ENCODE results near the gene SNCAIP. TPM values are rescaled to one million over a fixed set of nuclear protein-coding genes. Genes with fewer than 3 reads are reported as not detected.

Gene SNCAIP
- total and polyA plus RNA-seq, 3 donors from 2014 or later: 12.7 to 28.4 (median 16.1) TPM

- H3K4me3 ChIP-seq: no peak overlapping the region
- intact Hi-C loops (cut with DNase I; ENCODE audit: low total_unique reads): no loop called here
These were observed 88.9 kb downstream of the SNCAIP start for GRCh38 chr5:122400938-122401337.

DNA sequence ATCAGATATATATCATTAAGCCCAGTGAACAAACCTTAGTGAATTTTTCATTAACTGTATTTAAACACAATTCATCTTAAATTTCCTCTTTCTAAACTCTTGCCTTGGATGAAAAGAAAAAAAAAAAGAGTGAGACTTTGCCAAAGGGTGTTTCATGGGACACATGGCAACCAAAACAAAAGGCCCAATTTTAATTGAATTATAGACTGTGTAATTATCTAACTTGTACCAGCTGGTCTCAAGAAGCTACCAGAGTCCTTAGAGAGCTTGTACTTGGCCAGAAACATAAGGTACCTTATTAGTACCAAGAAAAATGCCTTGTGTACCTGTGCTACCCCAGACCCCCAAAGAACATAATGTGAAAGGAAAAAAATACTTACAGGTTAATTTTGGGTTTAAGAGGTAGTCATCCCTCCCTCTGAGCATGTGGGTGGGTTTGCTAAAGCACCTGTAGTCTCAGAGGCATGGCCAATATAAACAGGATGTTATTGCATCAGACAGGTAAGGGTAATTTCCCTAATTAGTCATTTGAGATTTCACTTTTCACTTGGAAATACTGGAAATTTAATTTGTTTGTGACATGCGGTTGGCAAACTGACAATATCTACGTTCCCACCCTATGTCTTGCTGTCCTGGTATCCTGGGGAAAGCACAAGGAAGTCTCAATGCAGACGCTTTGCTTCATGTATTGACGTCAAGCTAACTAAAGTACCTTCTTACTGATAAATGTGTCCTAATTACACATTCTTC lies 90.1 kb downstream of the SNCAIP start:
- no peak overlapping the region for H3K27ac ChIP-seq
- no peak overlapping the region for H3K4me3 ChIP-seq
- H3K27me3 ChIP-seq: no peaks in the 10 kb centered on the region
- no peaks in the 10 kb centered on the region for H3K9me3 ChIP-seq
- no peaks in the 10 kb centered on the region for H3K4me1 ChIP-seq
- 85 to 90% methylated on average over 4 of the region's 4 CpGs for WGBS, 2 donors
- TF ChIP-seq, protein P1, sequence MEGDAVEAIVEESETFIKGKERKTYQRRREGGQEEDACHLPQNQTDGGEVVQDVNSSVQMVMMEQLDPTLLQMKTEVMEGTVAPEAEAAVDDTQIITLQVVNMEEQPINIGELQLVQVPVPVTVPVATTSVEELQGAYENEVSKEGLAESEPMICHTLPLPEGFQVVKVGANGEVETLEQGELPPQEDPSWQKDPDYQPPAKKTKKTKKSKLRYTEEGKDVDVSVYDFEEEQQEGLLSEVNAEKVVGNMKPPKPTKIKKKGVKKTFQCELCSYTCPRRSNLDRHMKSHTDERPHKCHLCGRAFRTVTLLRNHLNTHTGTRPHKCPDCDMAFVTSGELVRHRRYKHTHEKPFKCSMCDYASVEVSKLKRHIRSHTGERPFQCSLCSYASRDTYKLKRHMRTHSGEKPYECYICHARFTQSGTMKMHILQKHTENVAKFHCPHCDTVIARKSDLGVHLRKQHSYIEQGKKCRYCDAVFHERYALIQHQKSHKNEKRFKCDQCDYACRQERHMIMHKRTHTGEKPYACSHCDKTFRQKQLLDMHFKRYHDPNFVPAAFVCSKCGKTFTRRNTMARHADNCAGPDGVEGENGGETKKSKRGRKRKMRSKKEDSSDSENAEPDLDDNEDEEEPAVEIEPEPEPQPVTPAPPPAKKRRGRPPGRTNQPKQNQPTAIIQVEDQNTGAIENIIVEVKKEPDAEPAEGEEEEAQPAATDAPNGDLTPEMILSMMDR (IDR thresholded peaks at IDR 0.05): no peak
- no peak for TF ChIP-seq POLR2A (IDR thresholded peaks at IDR 0.05)
- intact Hi-C loops (cut with DNase I; ENCODE audit: low total_unique reads): no loop called here
- no peak for DNase-seq
- H3K36me3 ChIP-seq (ENCODE audit: low read depth, missing control alignments): no peaks in the 10 kb centered on the region

More at GRCh38 chr5:122400938-122401337, 88.9 kb downstream of the SNCAIP start:
- no peaks in the 10 kb centered on the region for H3K27me3 ChIP-seq
- no peaks in the 10 kb centered on the region for H3K4me1 ChIP-seq
- no peak for TF ChIP-seq POLR2A (IDR thresholded peaks at IDR 0.05)
- TF ChIP-seq, protein P1 (IDR thresholded peaks at IDR 0.05): no peak
- H3K9me3 ChIP-seq: no peaks in the 10 kb centered on the region
- WGBS, 2 donors: 86 to 89% methylated on average over 1 of the region's 1 CpG
- DNase-seq: no peak
- H3K27ac ChIP-seq: no peak overlapping the region
- no peaks in the 10 kb centered on the region for H3K36me3 ChIP-seq (ENCODE audit: low read depth, missing control alignments)

GRCh38 chr5:122402955-122403685 lies 91.1 kb downstream of the SNCAIP start:
- Histone ChIP-seq H3K36me3 (ENCODE audit: low read depth, missing control alignments) (no peaks in the 10 kb centered on the region), H3K4me1 (no peaks in the 10 kb centered on the region), H3K4me3 (no peak overlapping the region), H3K27ac (no peak overlapping the region), H3K9me3 (no peaks in the 10 kb centered on the region), H3K27me3 (no peaks in the 10 kb centered on the region)
- no peak for TF ChIP-seq POLR2A (IDR thresholded peaks at IDR 0.05)
- TF ChIP-seq, protein P1 (IDR thresholded peaks at IDR 0.05): no peak
- WGBS, 2 donors: 65 to 84% methylated on average over 2 to 6 of the region's 6 CpGs
- DNase-seq: no peak
- intact Hi-C loops (cut with DNase I; ENCODE audit: low total_unique reads): no loop called here

DNA sequence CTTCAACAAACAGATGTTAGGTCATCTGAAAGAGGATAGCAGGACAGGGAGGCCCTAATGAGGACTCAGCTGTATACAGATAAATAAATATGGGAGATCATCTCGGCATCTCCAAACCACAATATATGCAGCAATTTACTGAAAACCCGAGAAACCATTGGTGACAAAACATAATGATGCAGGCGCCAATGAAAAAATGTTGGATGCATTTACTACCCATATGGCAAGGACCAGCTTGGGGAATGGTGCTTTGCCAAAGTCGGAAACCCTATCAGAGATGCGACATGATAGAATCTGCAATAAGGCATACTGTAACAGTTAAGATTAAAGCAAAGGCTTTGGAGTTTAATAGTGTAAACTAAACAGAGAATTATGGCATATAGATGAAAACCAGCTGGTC lies 92.0 kb downstream of the SNCAIP start:
- H3K27ac ChIP-seq: no peak overlapping the region
- H3K4me1 ChIP-seq: no peaks in the 10 kb centered on the region
- H3K4me3 ChIP-seq: no peak overlapping the region
- no peak for DNase-seq
- TF ChIP-seq, protein P1 (IDR thresholded peaks at IDR 0.05): no peak
- TF ChIP-seq POLR2A (IDR thresholded peaks at IDR 0.05): no peak
- no peaks in the 10 kb centered on the region for H3K27me3 ChIP-seq
- intact Hi-C loops (cut with DNase I; ENCODE audit: low total_unique reads): no loop called here
- H3K36me3 ChIP-seq (ENCODE audit: low read depth, missing control alignments): no peaks in the 10 kb centered on the region
- 83 to 94% methylated on average over 5 of the region's 5 CpGs for whole genome bisulfite sequencing, 2 donors
- H3K9me3 ChIP-seq: no peaks in the 10 kb centered on the region
